ENCODE data around the gene FOCAD. TPM values are rescaled to one million over a fixed set of nuclear protein-coding genes. Genes with fewer than 3 reads are reported as not detected.

FOCAD gene
- total RNA-seq, 1 experiment from 2014 or later = 43.3 TPM

- Histone ChIP-seq H3T11ph (ENCODE audit: low read length) (no peak overlapping the region), H3K4me2 (ENCODE audit: insufficient read depth, insufficient read length, low read length) (no peak overlapping the region), H3K27me3 (ENCODE audit: insufficient read depth, low read length) (no peaks in the 10 kb centered on the region), H3K18ac (ENCODE audit: insufficient read length, low read depth, low read length) (no peak overlapping the region), H4K5ac (ENCODE audit: insufficient read length, low read depth, low read length) (no peak overlapping the region), H4K91ac (ENCODE audit: insufficient read length, low read depth, low read length) (no peak overlapping the region), H2BK12ac (ENCODE audit: insufficient read length, low read depth, low read length) (no peak overlapping the region), H3K27ac (ENCODE audit: insufficient read length, low read depth, low read length) (no peak overlapping the region), H2BK15ac (ENCODE audit: low read depth, low read length) (no peak overlapping the region), H2BK120ac (ENCODE audit: low read depth, low read length, poor library complexity, severe bottlenecking) (no peak overlapping the region), H2AK5ac (ENCODE audit: insufficient read length, low read length) (no peak overlapping the region), H3K23ac (ENCODE audit: insufficient read length, low read depth, low read length) (no peak overlapping the region), H4K8ac (replicated peaks; ENCODE audit: insufficient read length, low read depth, low read length) (no peak overlapping the region), H2BK5ac (ENCODE audit: insufficient read length, low read length) (no peak overlapping the region), H2AFZ (ENCODE audit: low read length) (no peak overlapping the region), H3K4me1 (ENCODE audit: insufficient read depth, low read length) (peaks cover 3% of the 10 kb centered on the region; the same call in 1 of the 2 replicates), H3K14ac (ENCODE audit: insufficient read depth, low read length) (no peak overlapping the region), H3K4ac (ENCODE audit: low read depth, low read length) (no peak overlapping the region), H3K23me2 (ENCODE audit: insufficient read length, low read depth, low read length, poor library complexity, severe bottlenecking) (no peaks in the 10 kb centered on the region), H4K20me1 (ENCODE audit: control insufficient read depth, insufficient read depth, insufficient read length) (no peaks in the 10 kb centered on the region), H2BK20ac (ENCODE audit: low read depth, low read length, poor library complexity, severe bottlenecking) (no peak overlapping the region), H3K9ac (ENCODE audit: extremely low read depth, insufficient read length, low read length) (no peak overlapping the region), H3K79me1 (ENCODE audit: insufficient read depth, low read depth, low read length, poor library complexity, severe bottlenecking) (peaks cover 3% of the 10 kb centered on the region), H3K79me2 (ENCODE audit: insufficient read depth, low read length) (no peaks in the 10 kb centered on the region), H3K56ac (ENCODE audit: insufficient read length, low read depth, low read length) (no peak overlapping the region), H3K9me3 (ENCODE audit: control insufficient read depth, low read depth, low read length) (no peaks in the 10 kb centered on the region)
- peaks cover 0 to 18% (median 10%) of the 10 kb centered on the region in 3 experiments; a peak in 4 of 7 replicates for H3K36me3 Mint-ChIP-seq (ENCODE audit: insufficient read depth in 1 of 3, low read depth in 3 of 3)
- no peaks in the 10 kb centered on the region for H3K27me3 Mint-ChIP-seq (ENCODE audit: low read depth)
- WGBS (ENCODE audit: extremely low coverage, insufficient read length, low lambda C conversion rate) = no CpG with 5 or more reads among the region's 2 CpGs
- peaks cover 11 to 19% of the 10 kb centered on the region in 2 experiments for H3K4me1 Mint-ChIP-seq
- no peak for DNase-seq
- peak overlapping the region in 2 of 3 experiments; percentile 25 to 41; a peak in 2 of 7 replicates for H3K27ac Mint-ChIP-seq
- H3K4me3 Mint-ChIP-seq = no peak overlapping the region
- TF ChIP-seq CTCF (conservative IDR thresholded peaks at IDR 0.05) = no peak
- H3K9me3 Mint-ChIP-seq = no peaks in the 10 kb centered on the region
Observed at GRCh38 chr9:20740929-20741582, 57.0 kb downstream of the FOCAD start.
